HEK293 (cell line): ENCODE results near the gene ADD2.

ENCODE experiments used
- CTCF ChIA-PET: fragments of 350-600 bp; formaldehyde crosslinking; extraction: SDS; loops from one replicate; lab custom pipeline; 2021; ENCODE audit warnings: antibody characterized with exemption; lab: Yijun Ruan, JAX
- POLR2A ChIA-PET: fragments of 300-600 bp; formaldehyde crosslinking; extraction: SDS; loops from one replicate; lab custom pipeline; 2020; ENCODE audit warnings: antibody characterized with exemption, inconsistent platforms; lab: Yijun Ruan, JAX
- H3K27ac ChIP-seq: fragments of 200-500 bp; sonication (Bioruptor generic); 2 replicates; pipeline ENCODE4 v1.5.1; 2014; ENCODE audit warnings: low read depth, low read length, control low read depth, inconsistent platforms; ENCODE audit errors: extremely low read depth
- H3K36me3 ChIP-seq, 2 experiments: fragments of 200-500 bp in 1 of 2; sonication (Bioruptor generic) in 1 of 2; 1 replicate in 1 of 2; 2 replicates in 1 of 2; pipeline ENCODE4 v1.5.1; 2014 to 2017; ENCODE audit warnings: inconsistent platforms in 2 of 2, low read length in 2 of 2; ENCODE audit not compliant: control insufficient read depth in 2 of 2, insufficient read depth in 1 of 2
- H3K4me1 ChIP-seq: fragments of 200-500 bp; sonication (Bioruptor generic); 2 replicates; pipeline ENCODE4 v1.5.1; 2014; ENCODE audit warnings: mild to moderate bottlenecking, low read length, inconsistent platforms; ENCODE audit not compliant: control insufficient read depth, insufficient read depth
- H3K4me3 ChIP-seq: 2 replicates; pipeline ENCODE4 v1.5.1; 2011; ENCODE audit warnings: low read depth, mild to moderate bottlenecking, control low read depth, low read length, moderate library complexity
- H3K9me3 ChIP-seq: fragments of 200-500 bp; sonication (Bioruptor generic); 2 replicates; pipeline ENCODE4 v1.5.1; 2014; ENCODE audit warnings: low read depth, low read length, inconsistent platforms; ENCODE audit not compliant: control insufficient read depth, insufficient read depth
- GLI2 ChIP-seq: fragments of 450-650 bp; formaldehyde crosslinking; IDR thresholded peaks from 2 replicates; pipeline ENCODE4; 2017; ENCODE audit warnings: missing biosample characterization, missing genetic modification characterization, low read depth, borderline replicate concordance
- HOXC10 ChIP-seq: sonication (generic); formaldehyde crosslinking; IDR thresholded peaks from 2 replicates; pipeline ENCODE4 v1.8.1; 2023; ENCODE audit warnings: mild to moderate bottlenecking, missing genetic modification reagents
- MEIS1 ChIP-seq: sonication (generic); formaldehyde crosslinking; IDR thresholded peaks from 2 replicates; pipeline ENCODE4 v1.8.1; 2022; ENCODE audit warnings: missing genetic modification reagents, mild to moderate bottlenecking, borderline replicate concordance
- MYNN ChIP-seq: fragments of 450-650 bp; formaldehyde crosslinking; IDR thresholded peaks from 2 replicates; pipeline ENCODE4 v1.5.1; 2016; ENCODE audit warnings: missing biosample characterization, missing genetic modification characterization, borderline replicate concordance
- SALL2 ChIP-seq: fragments of 450-650 bp; formaldehyde crosslinking; IDR thresholded peaks from 2 replicates; pipeline ENCODE4 v1.5.0; 2017; ENCODE audit warnings: missing biosample characterization, mild to moderate bottlenecking, missing genetic modification characterization, borderline replicate concordance
- SCRT1 ChIP-seq: fragments of 450-650 bp; formaldehyde crosslinking; IDR thresholded peaks from 2 replicates; pipeline ENCODE4 v1.5.1; 2016; ENCODE audit warnings: missing biosample characterization, missing genetic modification characterization, borderline replicate concordance
- SCRT2 ChIP-seq: fragments of 450-650 bp; formaldehyde crosslinking; IDR thresholded peaks from 2 replicates; pipeline ENCODE4 v1.5.1; 2016; ENCODE audit warnings: missing biosample characterization, missing genetic modification characterization
- WT1 ChIP-seq: fragments of 450-650 bp; formaldehyde crosslinking; IDR thresholded peaks from 2 replicates; pipeline ENCODE4 v1.5.1; 2016; ENCODE audit warnings: missing biosample characterization, missing genetic modification characterization
- YY1 ChIP-seq: fragments of 450-650 bp; formaldehyde crosslinking; IDR thresholded peaks from 2 replicates; pipeline ENCODE4 v1.5.1; 2018; ENCODE audit warnings: missing biosample characterization, missing genetic modification characterization
- ZBTB21 ChIP-seq: fragments of 450-650 bp; formaldehyde crosslinking; IDR thresholded peaks from 2 replicates; pipeline ENCODE4 v1.5.1; 2017; ENCODE audit warnings: missing biosample characterization, missing genetic modification characterization
- ZIC2 ChIP-seq: fragments of 450-650 bp; formaldehyde crosslinking; IDR thresholded peaks from 2 replicates; pipeline ENCODE4 v1.5.1; 2016; ENCODE audit warnings: missing biosample characterization, missing genetic modification characterization
- ZNF169 ChIP-seq: fragments of 450-650 bp; formaldehyde crosslinking; IDR thresholded peaks from 2 replicates; pipeline ENCODE4 v1.5.1; 2016; ENCODE audit warnings: missing biosample characterization, missing genetic modification characterization
- ZNF2 ChIP-seq: fragments of 450-650 bp; formaldehyde crosslinking; IDR thresholded peaks from 2 replicates; pipeline ENCODE4 v1.5.1; 2016; ENCODE audit warnings: missing biosample characterization, missing genetic modification characterization
- ZNF211 ChIP-seq: fragments of 450-650 bp; formaldehyde crosslinking; IDR thresholded peaks from 2 replicates; pipeline ENCODE4 v1.5.1; 2016; ENCODE audit warnings: low read depth, missing biosample characterization, missing genetic modification characterization
- ZNF239 ChIP-seq: fragments of 450-650 bp; formaldehyde crosslinking; IDR thresholded peaks from 2 replicates; pipeline ENCODE4 v1.5.1; 2016; ENCODE audit warnings: missing biosample characterization, missing genetic modification characterization
- ZNF248 ChIP-seq: fragments of 450-650 bp; formaldehyde crosslinking; IDR thresholded peaks from 2 replicates; pipeline ENCODE4 v1.5.1; 2017; ENCODE audit warnings: missing biosample characterization, missing genetic modification characterization
- ZNF350 ChIP-seq: fragments of 450-650 bp; formaldehyde crosslinking; IDR thresholded peaks from 2 replicates; pipeline ENCODE4 v1.5.0; 2017; ENCODE audit warnings: missing biosample characterization, mild to moderate bottlenecking, missing genetic modification characterization
- ZNF391 ChIP-seq: fragments of 450-650 bp; formaldehyde crosslinking; IDR thresholded peaks from 2 replicates; pipeline ENCODE4 v1.5.1; 2016; ENCODE audit warnings: low read depth, missing biosample characterization, missing genetic modification characterization, borderline replicate concordance
- ZNF426 ChIP-seq: fragments of 450-650 bp; formaldehyde crosslinking; IDR thresholded peaks from 2 replicates; pipeline ENCODE4 v1.5.1; 2017; ENCODE audit warnings: missing biosample characterization, missing genetic modification characterization, mild to moderate bottlenecking, inconsistent platforms, moderate library complexity
- ZNF510 ChIP-seq: fragments of 450-650 bp; formaldehyde crosslinking; IDR thresholded peaks from 2 replicates; pipeline ENCODE4 v1.5.1; 2018; ENCODE audit warnings: mild to moderate bottlenecking, missing genetic modification characterization, missing biosample characterization; ENCODE audit not compliant: insufficient replicate concordance
- ZNF529 ChIP-seq: fragments of 450-650 bp; formaldehyde crosslinking; IDR thresholded peaks from 2 replicates; pipeline ENCODE4 v1.5.1; 2017; ENCODE audit warnings: missing genetic modification characterization, missing biosample characterization; ENCODE audit not compliant: insufficient replicate concordance
- ZNF549 ChIP-seq: fragments of 450-650 bp; IDR thresholded peaks from 2 replicates; pipeline ENCODE4 v1.5.1; 2018; ENCODE audit warnings: missing biosample characterization, missing genetic modification characterization, mild to moderate bottlenecking, inconsistent platforms, moderate library complexity
- ZNF776 ChIP-seq: fragments of 450-650 bp; formaldehyde crosslinking; IDR thresholded peaks from 2 replicates; pipeline ENCODE4 v1.5.0; 2017; ENCODE audit warnings: missing biosample characterization, missing genetic modification characterization, borderline replicate concordance
- ZSCAN30 ChIP-seq: fragments of 450-650 bp; IDR thresholded peaks from 2 replicates; pipeline ENCODE4 v1.5.1; 2018; ENCODE audit warnings: missing biosample characterization, mild to moderate bottlenecking, missing genetic modification characterization, moderate library complexity
- TF ChIP-seq, protein P1 (sequence below): fragments of 450-650 bp; formaldehyde crosslinking; IDR thresholded peaks from 2 replicates; pipeline ENCODE4 v1.5.1; 2017; ENCODE audit warnings: missing biosample characterization, missing genetic modification characterization
- TF ChIP-seq, protein P2 (sequence below): fragments of 450-650 bp; formaldehyde crosslinking; IDR thresholded peaks from 2 replicates; pipeline ENCODE4 v1.5.1; 2016; ENCODE audit warnings: missing biosample characterization, missing genetic modification characterization
- TF ChIP-seq, protein P3 (sequence below): fragments of 450-650 bp; formaldehyde crosslinking; IDR thresholded peaks from 2 replicates; pipeline ENCODE4 v1.5.1; 2017; ENCODE audit warnings: missing biosample characterization, missing genetic modification characterization
- TF ChIP-seq, protein P4 (sequence below): fragments of 450-650 bp; formaldehyde crosslinking; IDR thresholded peaks from 2 replicates; pipeline ENCODE4 v1.5.1; 2016; ENCODE audit warnings: missing biosample characterization, missing genetic modification characterization
- TF ChIP-seq, protein P5 (sequence below): fragments of 450-650 bp; formaldehyde crosslinking; IDR thresholded peaks from 2 replicates; pipeline ENCODE4 v1.5.1; 2016; ENCODE audit warnings: missing biosample characterization, missing genetic modification characterization

The ADD2 gene

DNA sequence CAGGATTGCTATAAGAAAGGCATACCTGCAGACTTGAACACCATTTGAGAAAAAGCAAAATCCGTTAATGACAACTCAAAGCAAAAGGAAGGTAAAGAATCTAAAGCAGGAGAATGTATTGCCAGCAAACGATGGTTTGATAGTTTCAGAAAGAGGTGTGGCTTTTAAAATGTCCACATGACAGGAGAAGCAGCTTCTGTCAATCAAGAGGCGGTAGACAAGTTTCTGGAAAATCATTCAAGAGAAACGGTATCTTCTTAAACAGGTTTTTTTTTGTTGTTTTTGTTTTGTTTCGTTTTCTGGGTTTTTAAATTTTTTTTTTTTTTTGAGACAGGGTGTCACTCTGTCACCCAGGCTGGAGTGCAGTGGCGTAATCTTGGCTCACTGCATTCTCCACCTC lies 38.6 kb upstream of the ADD2 start:
- TF ChIP-seq SALL2 (no peak), ZNF391 (tag by site-specific recombination) (no peak), ZIC2 (tag by site-specific recombination) (no peak), SCRT1 (tag by site-specific recombination) (no peak), SCRT2 (no peak), WT1 (tag by site-specific recombination) (no peak), ZNF529 (tag by site-specific recombination) (no peak), YY1 (no peak), MEIS1 (CRISPR knock-in tag) (no peak), ZBTB21 (no peak), ZNF248 (tag by site-specific recombination) (no peak), MYNN (tag by site-specific recombination) (no peak), ZNF239 (tag by site-specific recombination) (no peak), ZNF211 (no peak), ZNF2 (tag by site-specific recombination) (no peak), ZNF169 (no peak), HOXC10 (no peak)
- TF ChIP-seq, protein P1, sequence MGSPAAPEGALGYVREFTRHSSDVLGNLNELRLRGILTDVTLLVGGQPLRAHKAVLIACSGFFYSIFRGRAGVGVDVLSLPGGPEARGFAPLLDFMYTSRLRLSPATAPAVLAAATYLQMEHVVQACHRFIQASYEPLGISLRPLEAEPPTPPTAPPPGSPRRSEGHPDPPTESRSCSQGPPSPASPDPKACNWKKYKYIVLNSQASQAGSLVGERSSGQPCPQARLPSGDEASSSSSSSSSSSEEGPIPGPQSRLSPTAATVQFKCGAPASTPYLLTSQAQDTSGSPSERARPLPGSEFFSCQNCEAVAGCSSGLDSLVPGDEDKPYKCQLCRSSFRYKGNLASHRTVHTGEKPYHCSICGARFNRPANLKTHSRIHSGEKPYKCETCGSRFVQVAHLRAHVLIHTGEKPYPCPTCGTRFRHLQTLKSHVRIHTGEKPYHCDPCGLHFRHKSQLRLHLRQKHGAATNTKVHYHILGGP (tag by site-specific recombination), result no peak
- TF ChIP-seq, protein P2, sequence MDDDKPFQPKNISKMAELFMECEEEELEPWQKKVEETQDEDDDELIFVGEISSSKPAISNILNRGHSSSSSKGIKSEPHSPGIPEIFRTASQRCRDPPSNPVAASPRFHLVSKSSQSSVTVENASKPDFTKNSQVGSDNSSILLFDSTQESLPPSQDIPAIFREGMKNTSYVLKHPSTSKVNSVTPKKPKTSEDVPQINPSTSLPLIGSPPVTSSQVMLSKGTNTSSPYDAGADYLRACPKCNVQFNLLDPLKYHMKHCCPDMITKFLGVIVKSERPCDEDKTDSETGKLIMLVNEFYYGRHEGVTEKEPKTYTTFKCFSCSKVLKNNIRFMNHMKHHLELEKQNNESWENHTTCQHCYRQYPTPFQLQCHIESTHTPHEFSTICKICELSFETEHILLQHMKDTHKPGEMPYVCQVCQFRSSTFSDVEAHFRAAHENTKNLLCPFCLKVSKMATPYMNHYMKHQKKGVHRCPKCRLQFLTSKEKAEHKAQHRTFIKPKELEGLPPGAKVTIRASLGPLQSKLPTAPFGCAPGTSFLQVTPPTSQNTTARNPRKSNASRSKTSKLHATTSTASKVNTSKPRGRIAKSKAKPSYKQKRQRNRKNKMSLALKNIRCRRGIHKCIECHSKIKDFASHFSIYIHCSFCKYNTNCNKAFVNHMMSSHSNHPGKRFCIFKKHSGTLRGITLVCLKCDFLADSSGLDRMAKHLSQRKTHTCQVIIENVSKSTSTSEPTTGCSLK (tag by site-specific recombination), result no peak
- TF ChIP-seq, protein P3, sequence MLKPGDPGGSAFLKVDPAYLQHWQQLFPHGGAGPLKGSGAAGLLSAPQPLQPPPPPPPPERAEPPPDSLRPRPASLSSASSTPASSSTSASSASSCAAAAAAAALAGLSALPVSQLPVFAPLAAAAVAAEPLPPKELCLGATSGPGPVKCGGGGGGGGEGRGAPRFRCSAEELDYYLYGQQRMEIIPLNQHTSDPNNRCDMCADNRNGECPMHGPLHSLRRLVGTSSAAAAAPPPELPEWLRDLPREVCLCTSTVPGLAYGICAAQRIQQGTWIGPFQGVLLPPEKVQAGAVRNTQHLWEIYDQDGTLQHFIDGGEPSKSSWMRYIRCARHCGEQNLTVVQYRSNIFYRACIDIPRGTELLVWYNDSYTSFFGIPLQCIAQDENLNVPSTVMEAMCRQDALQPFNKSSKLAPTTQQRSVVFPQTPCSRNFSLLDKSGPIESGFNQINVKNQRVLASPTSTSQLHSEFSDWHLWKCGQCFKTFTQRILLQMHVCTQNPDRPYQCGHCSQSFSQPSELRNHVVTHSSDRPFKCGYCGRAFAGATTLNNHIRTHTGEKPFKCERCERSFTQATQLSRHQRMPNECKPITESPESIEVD (tag by site-specific recombination), result no peak
- TF ChIP-seq, all 188 proteins: peak for 0
- H3K4me1 ChIP-seq, result no peaks in the 10 kb centered on the region
- POLR2A ChIA-PET, result no interaction called here
- H3K4me3 ChIP-seq, result no peak overlapping the region
- no peaks in the 10 kb centered on the region for H3K36me3 ChIP-seq
- no peak overlapping the region for H3K27ac ChIP-seq
- no peaks in the 10 kb centered on the region for H3K9me3 ChIP-seq
- CTCF ChIA-PET, result interaction anchor here (1.4 kb wide), 1 partner anchor 21 kb away, joined by 5 read pairs; no protein-coding TSS in a partner anchor

DNA sequence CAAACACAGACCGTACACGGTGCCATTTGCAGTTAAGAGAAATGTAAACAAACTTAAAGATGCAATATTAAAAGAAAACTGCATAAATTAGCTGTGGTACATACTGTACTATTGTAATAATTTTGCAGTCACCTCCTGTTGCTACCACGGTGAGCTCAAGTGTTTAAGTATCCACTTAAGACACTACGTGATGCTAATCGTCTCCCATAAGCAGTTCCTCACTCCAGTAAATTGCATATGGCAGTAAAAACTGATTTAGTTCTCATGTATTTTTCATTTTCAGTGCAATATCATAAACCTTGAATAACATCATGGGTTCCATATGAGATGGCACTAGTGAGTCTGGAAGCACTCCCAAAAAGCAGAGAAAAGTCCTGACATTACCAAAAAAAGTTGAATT lies 38.0 kb upstream of the ADD2 start:
- H3K27ac ChIP-seq, result no peak overlapping the region
- ChIA-PET POLR2A (no interaction called here), CTCF (interaction anchor here (1.3 to 1.4 kb wide), 2 partner anchors 20 to 65 kb away, joined by 3 to 5 read pairs; no protein-coding TSS in a partner anchor)
- no peak overlapping the region for H3K4me3 ChIP-seq
- H3K36me3 ChIP-seq, result no peaks in the 10 kb centered on the region
- TF ChIP-seq GLI2 (tag by site-specific recombination), result no peak
- no peak for TF ChIP-seq ZNF776 (tag by site-specific recombination)
- TF ChIP-seq ZSCAN30 (tag by site-specific recombination), result no peak
- no peak for TF ChIP-seq ZNF510 (tag by site-specific recombination)
- TF ChIP-seq, protein P4, sequence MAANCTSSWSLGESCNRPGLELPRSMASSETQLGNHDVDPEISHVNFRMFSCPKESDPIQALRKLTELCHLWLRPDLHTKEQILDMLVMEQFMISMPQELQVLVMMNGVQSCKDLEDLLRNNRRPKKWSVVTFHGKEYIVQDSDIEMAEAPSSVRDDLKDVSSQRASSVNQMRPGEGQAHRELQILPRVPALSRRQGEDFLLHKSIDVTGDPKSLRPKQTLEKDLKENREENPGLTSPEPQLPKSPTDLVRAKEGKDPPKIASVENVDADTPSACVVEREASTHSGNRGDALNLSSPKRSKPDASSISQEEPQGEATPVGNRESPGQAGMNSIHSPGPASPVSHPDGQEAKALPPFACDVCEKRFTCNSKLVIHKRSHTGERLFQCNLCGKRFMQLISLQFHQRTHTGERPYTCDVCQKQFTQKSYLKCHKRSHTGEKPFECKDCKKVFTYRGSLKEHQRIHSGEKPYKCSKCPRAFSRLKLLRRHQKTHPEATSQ (tag by site-specific recombination), result no peak
- TF ChIP-seq, protein P5, sequence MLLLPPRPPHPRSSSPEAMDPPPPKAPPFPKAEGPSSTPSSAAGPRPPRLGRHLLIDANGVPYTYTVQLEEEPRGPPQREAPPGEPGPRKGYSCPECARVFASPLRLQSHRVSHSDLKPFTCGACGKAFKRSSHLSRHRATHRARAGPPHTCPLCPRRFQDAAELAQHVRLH (tag by site-specific recombination), result no peak
- no peak for TF ChIP-seq ZNF549
- TF ChIP-seq ZNF350 (tag by site-specific recombination), result no peak
- TF ChIP-seq ZNF426 (tag by site-specific recombination), result no peak
- H3K4me1 ChIP-seq, result no peaks in the 10 kb centered on the region
- no peaks in the 10 kb centered on the region for H3K9me3 ChIP-seq
